Prostate gland (tissue), 2 donors: ENCODE data around the gene ACTC1. TPM values are rescaled to one million over a fixed set of nuclear protein-coding genes. Genes with fewer than 3 reads are reported as not detected.
"Not testable (repeated sequence)": the region's sequence is repeated elsewhere in the genome, so short reads cannot be mapped to it uniquely, and the experiment has no call there.

Source experiments
- DNase-seq: peaks from one replicate; pipeline ENCODE4 v3.0.0-alpha.2; 2019; ENCODE audit warnings: low spot score
- H3K27ac ChIP-seq, 2 donors: fragments of 200-600 bp; sonication (generic); 2 replicates each; pipeline ENCODE4 v1.5.1; 2017 to 2019
- H3K27me3 ChIP-seq: fragments of 200-600 bp; sonication (generic); replicated peaks from 2 replicates; pipeline ENCODE4 v1.5.1; 2019; ENCODE audit not compliant: insufficient read depth
- H3K36me3 ChIP-seq, 2 donors: fragments of 200-600 bp; sonication (generic); 1 replicate in 1 of 2; 2 replicates in 1 of 2; pipeline versions ENCODE4 v1.5.1 to v1.8.1; 2017 to 2019
- H3K4me1 ChIP-seq: fragments of 200-600 bp; sonication (generic); replicated peaks from 2 replicates; pipeline ENCODE4 v1.5.1; 2019
- H3K4me3 ChIP-seq, 2 donors: fragments of 200-600 bp; sonication (generic); 2 replicates each; pipeline ENCODE4 v1.5.1; 2017 to 2019
- H3K9me3 ChIP-seq: fragments of 200-600 bp; sonication (generic); 2 replicates; pipeline ENCODE4 v1.5.1; 2017
- CTCF ChIP-seq, 4 experiments: fragments of 200-600 bp in 2 of 4; fragments of 450-650 bp in 2 of 4; sonication (generic) in 2 of 4; IDR thresholded peaks; 1 replicate in 3 of 4; 2 replicates in 1 of 4; pipeline ENCODE4 v1.5.1; 2016 to 2019; ENCODE audit warnings: antibody characterized with exemption in 4 of 4, mild to moderate bottlenecking in 2 of 4, moderate library complexity in 2 of 4
- POLR2A ChIP-seq: fragments of 450-650 bp; IDR thresholded peaks from one replicate; pipeline ENCODE4 v1.6.1; 2016; ENCODE audit warnings: antibody characterized with exemption, mild to moderate bottlenecking
- POLR2AphosphoS5 ChIP-seq: sonication (generic); formaldehyde crosslinking; IDR thresholded peaks from one replicate; pipeline ENCODE4 v1.6.1; 2017; ENCODE audit warnings: antibody characterized with exemption
- WGBS: methylation state at CpG from one replicate; pipeline ENCODE4 v1.1.5; 2018; 5-methylcytosine and 5-hydroxymethylcytosine counted together
- intact Hi-C: fragments of 100-400 bp; cut with DNase I; formaldehyde crosslinking; loops from one replicate; pipeline ENCODE4 v1.14.2; 2022
- total RNA-seq, 2 donors: library from RNA; depleted of rRNA; stranded (reverse); fragments of >200 nt; gene quantifications; one replicate each; pipeline ENCODE4 v1.1.0, GENCODE V29; 2016

Gene ACTC1
- total RNA-seq, 2 donors from 2014 or later, result 9.6 to 21.5 TPM

GRCh38 chr15:34821831-34822230 is 26.5 kb upstream of the ACTC1 start:
- Histone ChIP-seq H3K4me3 (no peak overlapping the region), H3K36me3 (no peaks in the 10 kb centered on the region), H3K27ac (no peak overlapping the region), H3K4me1 (no peaks in the 10 kb centered on the region), H3K9me3 (no peaks in the 10 kb centered on the region), H3K27me3 (no peaks in the 10 kb centered on the region)
- intact Hi-C loops, result no loop called here
- no peak for TF ChIP-seq POLR2A
- no peak for TF ChIP-seq CTCF (IDR thresholded peaks at IDR 0.05)
- TF ChIP-seq POLR2AphosphoS5, result no peak
- DNase-seq, result no peak
- WGBS, result 41% methylated on average over 3 of the region's 3 CpGs

- intact Hi-C loops, result no loop called here
- Histone ChIP-seq H3K4me1 (no peaks in the 10 kb centered on the region), H3K36me3 (no peaks in the 10 kb centered on the region), H3K27me3 (no peaks in the 10 kb centered on the region), H3K9me3 (no peaks in the 10 kb centered on the region), H3K27ac (no peak overlapping the region), H3K4me3 (no peak overlapping the region)
- WGBS, result 87% methylated on average over 5 of the region's 5 CpGs
- DNase-seq, result no peak
- TF ChIP-seq POLR2A (no peak), POLR2AphosphoS5 (no peak), CTCF (IDR thresholded peaks at IDR 0.05) (no peak)
Observed at GRCh38 chr15:34820110-34820509, 24.8 kb upstream of the ACTC1 start.

GRCh38 chr15:34818526-34818925 is 23.2 kb upstream of the ACTC1 start:
- DNase-seq, result no peak
- Histone ChIP-seq H3K4me3 (no peak overlapping the region), H3K9me3 (no peaks in the 10 kb centered on the region), H3K4me1 (no peaks in the 10 kb centered on the region), H3K27ac (no peak overlapping the region), H3K27me3 (no peaks in the 10 kb centered on the region), H3K36me3 (no peaks in the 10 kb centered on the region)
- intact Hi-C loops, result no loop called here
- 87% methylated on average over 1 of the region's 1 CpG for WGBS
- TF ChIP-seq POLR2A (no peak), CTCF (IDR thresholded peaks at IDR 0.05) (no peak), POLR2AphosphoS5 (no peak)

- TF ChIP-seq POLR2AphosphoS5, result no peak
- Histone ChIP-seq H3K36me3 (no peaks in the 10 kb centered on the region), H3K4me3 (no peak overlapping the region), H3K27me3 (no peaks in the 10 kb centered on the region), H3K27ac (no peak overlapping the region), H3K4me1 (no peaks in the 10 kb centered on the region), H3K9me3 (no peaks in the 10 kb centered on the region)
- intact Hi-C loops, result no loop called here
- no peak for DNase-seq
- WGBS, result 66% methylated on average over 1 of the region's 1 CpG
Observed at GRCh38 chr15:34815836-34816235, 20.5 kb upstream of the ACTC1 start.

- Histone ChIP-seq H3K4me1 (no peaks in the 10 kb centered on the region), H3K27me3 (no peaks in the 10 kb centered on the region), H3K4me3 (no peak overlapping the region), H3K27ac (no peak overlapping the region), H3K9me3 (no peaks in the 10 kb centered on the region), H3K36me3 (no peaks in the 10 kb centered on the region)
- TF ChIP-seq POLR2AphosphoS5, result no peak
- TF ChIP-seq POLR2A, result no peak
- TF ChIP-seq CTCF (IDR thresholded peaks at IDR 0.05), result no peak
- WGBS, result 35% methylated on average over 3 of the region's 3 CpGs
- no peak for DNase-seq
- intact Hi-C loops, result no loop called here
Observed at GRCh38 chr15:34813446-34814190, 18.3 kb upstream of the ACTC1 start.

GRCh38 chr15:34812868-34813365 is 17.6 kb upstream of the ACTC1 start:
- H3K27ac ChIP-seq, intact Hi-C loops, H3K36me3 ChIP-seq, DNase-seq, H3K4me1 ChIP-seq, H3K4me3 ChIP-seq, H3K9me3 ChIP-seq, H3K27me3 ChIP-seq: not testable (repeated sequence)
- WGBS, result 47% methylated on average over 9 of the region's 9 CpGs
